Breast epithelium (tissue), 3 donors: ENCODE measurements around the gene COL4A2.

Experiments used
- POLR2A ChIP-seq: fragments of 450-650 bp; IDR thresholded peaks from one replicate; pipeline ENCODE4 v1.6.1; 2016; ENCODE audit warnings: antibody characterized with exemption, mild to moderate bottlenecking, moderate library complexity
- POLR2AphosphoS5 ChIP-seq, 3 donors: sonication (generic); formaldehyde crosslinking; IDR thresholded peaks; one replicate each; pipeline ENCODE4 v1.6.1; 2017; ENCODE audit warnings: antibody characterized with exemption in 3 of 3
- TF ChIP-seq, protein P1 (sequence below), 3 donors: fragments of 450-650 bp; IDR thresholded peaks; one replicate each; pipeline ENCODE4 v1.5.1; 2016 to 2017; ENCODE audit warnings: antibody characterized with exemption in 3 of 3, mild to moderate bottlenecking in 3 of 3, moderate library complexity in 3 of 3

DNA sequence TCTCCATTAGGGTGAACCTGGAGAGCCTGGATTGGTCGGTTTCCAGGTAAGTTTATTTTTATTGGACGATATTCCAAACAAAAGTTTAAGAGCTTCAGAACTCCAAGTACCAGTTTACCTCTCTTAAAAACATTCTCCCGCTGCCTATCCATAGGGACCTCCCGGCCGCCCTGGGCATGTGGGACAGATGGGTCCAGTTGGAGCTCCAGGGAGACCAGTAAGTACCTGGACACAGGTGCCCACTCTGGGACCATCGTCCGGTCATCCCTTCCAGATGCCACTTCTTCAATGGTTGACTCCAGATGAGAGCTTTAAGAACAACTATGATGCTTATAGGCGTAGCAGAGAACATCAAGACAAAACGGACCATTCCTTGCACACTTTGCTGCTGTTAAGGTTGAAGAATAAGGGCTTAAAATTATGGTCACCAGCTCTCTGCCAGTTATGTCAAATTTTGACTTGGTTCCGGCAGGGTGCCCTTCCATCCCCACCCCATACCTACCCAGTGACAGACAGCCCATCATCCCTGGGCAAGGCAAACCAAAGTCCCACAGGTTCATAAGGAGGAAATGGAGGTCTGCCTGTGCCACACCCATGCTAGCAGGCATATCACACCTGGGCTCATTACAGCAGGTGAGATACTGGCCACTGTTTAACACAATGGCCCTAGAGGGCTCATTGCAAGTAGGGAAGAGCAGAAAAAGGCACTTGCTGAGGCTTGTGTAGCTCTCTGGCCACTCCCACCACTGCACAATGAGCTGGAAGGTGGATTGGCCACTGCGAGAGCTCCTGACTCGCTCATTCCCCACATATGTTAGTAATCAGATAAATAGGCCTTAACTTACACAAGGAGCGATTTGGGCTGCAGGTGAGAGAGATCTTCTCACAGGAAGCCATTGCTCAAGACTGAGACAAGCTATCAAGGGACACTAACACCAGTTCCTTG is 123.6 kb downstream of the COL4A2 start:
- TF ChIP-seq POLR2AphosphoS5 (IDR thresholded peaks at IDR 0.05) (no peak), POLR2A (no peak)
- TF ChIP-seq, protein P1, sequence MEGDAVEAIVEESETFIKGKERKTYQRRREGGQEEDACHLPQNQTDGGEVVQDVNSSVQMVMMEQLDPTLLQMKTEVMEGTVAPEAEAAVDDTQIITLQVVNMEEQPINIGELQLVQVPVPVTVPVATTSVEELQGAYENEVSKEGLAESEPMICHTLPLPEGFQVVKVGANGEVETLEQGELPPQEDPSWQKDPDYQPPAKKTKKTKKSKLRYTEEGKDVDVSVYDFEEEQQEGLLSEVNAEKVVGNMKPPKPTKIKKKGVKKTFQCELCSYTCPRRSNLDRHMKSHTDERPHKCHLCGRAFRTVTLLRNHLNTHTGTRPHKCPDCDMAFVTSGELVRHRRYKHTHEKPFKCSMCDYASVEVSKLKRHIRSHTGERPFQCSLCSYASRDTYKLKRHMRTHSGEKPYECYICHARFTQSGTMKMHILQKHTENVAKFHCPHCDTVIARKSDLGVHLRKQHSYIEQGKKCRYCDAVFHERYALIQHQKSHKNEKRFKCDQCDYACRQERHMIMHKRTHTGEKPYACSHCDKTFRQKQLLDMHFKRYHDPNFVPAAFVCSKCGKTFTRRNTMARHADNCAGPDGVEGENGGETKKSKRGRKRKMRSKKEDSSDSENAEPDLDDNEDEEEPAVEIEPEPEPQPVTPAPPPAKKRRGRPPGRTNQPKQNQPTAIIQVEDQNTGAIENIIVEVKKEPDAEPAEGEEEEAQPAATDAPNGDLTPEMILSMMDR (IDR thresholded peaks at IDR 0.05) = no peak
